Psoas muscle (tissue), 8 donors: ENCODE results near the gene ABHD15. TPM values are rescaled to one million over a fixed set of nuclear protein-coding genes. Genes with fewer than 3 reads are reported as not detected.
A peak's percentile ranks its signal among the peaks of the same experiment; 100 is the strongest.

Experiments
- ATAC-seq, 4 donors: fragments of 200-7000 bp; cut with Tn5 transposase; one replicate each; pipeline ENCODE4 v1.9.1; 2020; ENCODE audit warnings: moderate library complexity in 3 of 4, mild to moderate bottlenecking in 2 of 4
- DNase-seq, 2 donors: peaks; one replicate each; pipeline ENCODE4 v3.0.0-alpha.2; 2020
- H3K27ac ChIP-seq: fragments of 200-600 bp; one replicate; pipeline ENCODE4 v1.8.0; 2022
- H3K27me3 ChIP-seq, 3 donors: fragments of 200-600 bp in 1 of 3; one replicate each; pipeline versions ENCODE4 v1.6.1 to v1.8.0; 2013 to 2022; ENCODE audit warnings: low read length in 2 of 3, mild to moderate bottlenecking in 2 of 3, moderate library complexity in 1 of 3; ENCODE audit not compliant: insufficient read depth in 3 of 3
- H3K36me3 ChIP-seq, 2 donors: fragments of 200-600 bp in 1 of 2; one replicate each; pipeline versions ENCODE4 v1.6.1 to v1.8.0; 2013 to 2022; ENCODE audit warnings: low read depth in 1 of 2, mild to moderate bottlenecking in 1 of 2, moderate library complexity in 1 of 2; ENCODE audit not compliant: insufficient read depth in 1 of 2
- H3K4me1 ChIP-seq: fragments of 200-600 bp; one replicate; pipeline ENCODE4 v1.8.0; 2022
- H3K4me3 ChIP-seq: fragments of 200-600 bp; one replicate; pipeline ENCODE4 v1.8.0; 2022; ENCODE audit warnings: mild to moderate bottlenecking
- H3K9me3 ChIP-seq: fragments of 200-600 bp; one replicate; pipeline ENCODE4 v1.8.0; 2022
- WGBS, 3 donors: extraction: QIAGEN DNeasy Blood & Tissue Kit; methylation state at CpG; one replicate each; pipeline versions ENCODE4 v1.1.6 to v1.1.7; 2013; 5-methylcytosine and 5-hydroxymethylcytosine counted together
- intact Hi-C, 2 donors: fragments of 100-400 bp; cut with DNase I; formaldehyde crosslinking; loops; one replicate each; pipeline versions ENCODE4 v1.11.0 to v1.14.2; 2022
- polyA plus RNA-seq, 3 donors: library from polyadenylated mRNA; stranded (reverse); fragments of 200-250 nt; gene quantifications; one replicate each; pipeline ENCODE4 v1.2.3, GENCODE V29; 2013
- total RNA-seq, 4 donors: library from RNA; stranded (reverse); fragmentation: NEBNext Ultra II Directional in 2 of 4; extraction: Animal tissue kit (Norgen Biotek cat#: 25700) in 2 of 4; gene quantifications; one replicate each; pipeline versions ENCODE4 v1.2.1 to v1.2.4, GENCODE V29; 2021 to 2023
- TF ChIP-seq, protein P1 (sequence below): fragments of 200-600 bp; IDR thresholded peaks from one replicate; pipeline ENCODE4 v1.8.0; 2022; ENCODE audit warnings: antibody characterized with exemption
- donor health status: healthy with polysubstance abuse.
- donor health status: DM: no; HTN: no; CAD: no; lungs with moderate emphysema.
- donor health status: Bipolar disorder and iron deficiency.
- donor health status: healthy.
- donor health status: DM: yes; HTN: yes; CAD: no.
- donor health status: DM: no; HTN: no; CAD: no.
- donor health status: DM: no; HTN: no; CAD: no.
- donor health status: DM: yes; HTN: yes; CAD: no.

Gene ABHD15
- total and polyA plus RNA-seq, 7 donors, result 1.6 to 7.9 (median 2.6) TPM

DNA sequence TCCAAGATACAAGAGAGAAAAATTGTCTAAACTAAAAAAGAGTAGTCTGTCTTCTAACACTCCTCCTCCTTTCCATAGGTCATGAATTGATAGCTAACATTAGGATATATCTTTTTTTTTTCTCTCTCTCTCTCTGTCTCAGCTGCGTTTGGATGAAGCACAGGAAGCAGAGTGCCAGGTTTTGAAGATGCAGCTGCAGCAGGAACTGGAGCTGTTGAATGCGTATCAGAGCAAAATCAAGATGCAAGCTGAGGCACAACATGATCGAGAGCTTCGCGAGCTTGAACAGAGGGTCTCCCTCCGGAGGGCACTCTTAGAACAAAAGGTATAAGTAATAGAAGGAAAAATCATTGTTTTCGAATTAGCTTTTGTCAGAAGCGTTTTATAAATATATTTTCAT, 32.9 kb downstream of the ABHD15 start:
- Histone ChIP-seq H3K27ac (no peak overlapping the region), H3K27me3 (no peaks in the 10 kb centered on the region), H3K4me1 (no peaks in the 10 kb centered on the region), H3K36me3 (peaks cover 4 to 82% of the 10 kb centered on the region in 2 donors), H3K9me3 (no peaks in the 10 kb centered on the region), H3K4me3 (no peak overlapping the region)
- TF ChIP-seq, protein P1, sequence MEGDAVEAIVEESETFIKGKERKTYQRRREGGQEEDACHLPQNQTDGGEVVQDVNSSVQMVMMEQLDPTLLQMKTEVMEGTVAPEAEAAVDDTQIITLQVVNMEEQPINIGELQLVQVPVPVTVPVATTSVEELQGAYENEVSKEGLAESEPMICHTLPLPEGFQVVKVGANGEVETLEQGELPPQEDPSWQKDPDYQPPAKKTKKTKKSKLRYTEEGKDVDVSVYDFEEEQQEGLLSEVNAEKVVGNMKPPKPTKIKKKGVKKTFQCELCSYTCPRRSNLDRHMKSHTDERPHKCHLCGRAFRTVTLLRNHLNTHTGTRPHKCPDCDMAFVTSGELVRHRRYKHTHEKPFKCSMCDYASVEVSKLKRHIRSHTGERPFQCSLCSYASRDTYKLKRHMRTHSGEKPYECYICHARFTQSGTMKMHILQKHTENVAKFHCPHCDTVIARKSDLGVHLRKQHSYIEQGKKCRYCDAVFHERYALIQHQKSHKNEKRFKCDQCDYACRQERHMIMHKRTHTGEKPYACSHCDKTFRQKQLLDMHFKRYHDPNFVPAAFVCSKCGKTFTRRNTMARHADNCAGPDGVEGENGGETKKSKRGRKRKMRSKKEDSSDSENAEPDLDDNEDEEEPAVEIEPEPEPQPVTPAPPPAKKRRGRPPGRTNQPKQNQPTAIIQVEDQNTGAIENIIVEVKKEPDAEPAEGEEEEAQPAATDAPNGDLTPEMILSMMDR, result no peak
- WGBS, 3 donors, result 85 to 91% (median 88%) methylated on average over 8 of the region's 8 CpGs
- ATAC-seq (no peak), DNase-seq (no peak)
- intact Hi-C loops, result no loop called here

DNA sequence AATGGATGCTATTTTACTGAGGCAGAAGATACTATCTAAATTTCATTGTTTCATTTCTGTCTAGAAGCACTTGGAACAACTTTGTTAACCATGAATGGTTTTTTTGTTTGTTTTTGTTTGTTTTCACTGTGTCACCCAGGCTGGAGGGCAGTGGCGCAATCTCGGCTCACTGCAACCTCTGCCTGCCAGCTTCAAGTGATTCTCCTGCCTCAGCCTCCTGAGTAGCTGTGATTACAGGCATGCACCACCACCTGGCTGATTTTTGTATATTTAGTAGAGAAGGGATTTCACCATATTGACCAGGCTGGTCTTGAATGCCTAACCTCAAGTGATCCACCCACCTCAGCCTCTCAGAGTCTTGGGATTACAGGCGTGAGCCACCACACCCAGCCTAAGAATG, 40.5 kb downstream of the ABHD15 start:
- no peaks in the 10 kb centered on the region for H3K27me3 ChIP-seq
- H3K4me1 ChIP-seq, result no peaks in the 10 kb centered on the region
- H3K27ac ChIP-seq, result no peak overlapping the region
- 95 to 100% (median 98%) methylated on average over 3 of the region's 3 CpGs for WGBS, 3 donors
- ATAC-seq (no peak), DNase-seq (no peak)
- H3K36me3 ChIP-seq, result peaks cover 8 to 79% of the 10 kb centered on the region in 2 donors
- H3K9me3 ChIP-seq, result no peaks in the 10 kb centered on the region
- no peak overlapping the region for H3K4me3 ChIP-seq
- intact Hi-C loops, result no loop called here
- TF ChIP-seq, protein P1, result no peak

DNA sequence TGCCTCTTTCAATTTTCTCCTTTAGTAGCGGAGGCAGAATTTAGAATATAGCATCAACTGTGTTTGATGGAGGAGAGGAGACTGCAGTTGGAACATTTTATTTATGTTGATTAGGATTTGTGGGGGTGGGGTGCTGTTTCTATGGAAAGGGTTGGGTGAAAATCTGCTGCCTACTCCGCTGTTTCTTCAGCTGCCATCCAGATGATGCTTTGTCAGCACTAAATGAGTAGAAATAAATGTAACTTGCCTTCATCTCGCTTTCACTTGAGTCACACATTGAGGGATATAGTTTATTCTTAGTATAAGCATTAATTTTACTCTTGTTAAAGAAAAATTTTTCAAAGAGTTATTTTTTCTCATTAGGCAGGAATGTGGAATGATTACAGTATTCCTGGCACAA, 42.1 kb downstream of the ABHD15 start:
- no peaks in the 10 kb centered on the region for H3K27me3 ChIP-seq
- intact Hi-C loops, result no loop called here
- H3K36me3 ChIP-seq, result peaks cover 3 to 80% of the 10 kb centered on the region in 2 donors
- DNase-seq, result no peak
- no peak overlapping the region for H3K4me3 ChIP-seq
- H3K27ac ChIP-seq, result no peak overlapping the region
- no peaks in the 10 kb centered on the region for H3K9me3 ChIP-seq
- no peaks in the 10 kb centered on the region for H3K4me1 ChIP-seq
- no peak for ATAC-seq
- 94 to 98% (median 96%) methylated on average over 3 of the region's 3 CpGs for WGBS, 3 donors
- TF ChIP-seq, protein P1, result no peak

DNA sequence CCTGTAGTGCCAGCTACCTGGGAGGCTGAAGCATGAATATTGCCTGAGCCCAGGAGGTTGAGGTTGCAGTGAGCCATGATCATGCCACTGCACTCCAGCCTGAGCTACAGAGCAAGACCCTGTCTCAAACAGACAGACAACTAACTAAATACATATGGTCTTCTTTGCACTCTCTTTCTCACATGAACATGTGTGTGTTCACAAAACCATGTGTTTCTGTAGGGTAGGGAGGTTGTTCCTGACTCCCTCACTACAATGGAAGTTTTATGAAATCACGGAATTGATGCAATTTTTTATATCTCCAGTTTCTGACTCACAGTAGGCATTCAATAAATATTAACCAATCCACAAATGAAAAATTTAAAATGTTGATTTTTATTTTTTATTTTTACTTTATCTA, 48.5 kb downstream of the ABHD15 start:
- H3K9me3 ChIP-seq, result no peaks in the 10 kb centered on the region
- no peaks in the 10 kb centered on the region for H3K4me1 ChIP-seq
- intact Hi-C loops, result no loop called here
- 97 to 100% (median 100%) methylated on average over 1 of the region's 1 CpG for WGBS, 3 donors
- ATAC-seq, result no peak
- DNase-seq, result no peak
- H3K4me3 ChIP-seq, result no peak overlapping the region
- no peaks in the 10 kb centered on the region for H3K27me3 ChIP-seq
- no peak overlapping the region for H3K27ac ChIP-seq
- peaks cover 10 to 74% of the 10 kb centered on the region in 2 donors for H3K36me3 ChIP-seq
- TF ChIP-seq, protein P1, result no peak

DNA sequence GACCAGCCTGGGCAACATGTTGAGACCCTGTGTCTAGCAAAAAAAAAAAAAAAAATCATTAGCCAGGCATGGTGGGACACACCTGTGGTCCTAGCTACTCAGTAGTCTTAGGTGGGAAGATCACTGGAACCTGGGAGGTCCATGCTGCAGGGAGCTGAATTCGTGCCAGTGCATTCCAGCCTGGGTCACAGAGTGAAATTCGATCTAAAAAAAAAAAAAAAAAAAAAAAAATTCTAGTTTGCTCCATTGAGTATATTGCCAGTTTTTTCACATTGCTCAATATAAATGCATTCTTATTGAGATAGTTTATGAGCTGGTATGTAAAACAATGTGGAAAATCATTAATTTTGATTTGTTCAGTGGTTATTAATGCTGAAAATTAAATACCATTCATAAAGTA, 52.0 kb downstream of the ABHD15 start:
- Histone ChIP-seq H3K9me3 (no peaks in the 10 kb centered on the region), H3K36me3 (peaks cover 6 to 74% of the 10 kb centered on the region in 2 donors), H3K27me3 (no peaks in the 10 kb centered on the region), H3K4me3 (no peak overlapping the region), H3K4me1 (no peaks in the 10 kb centered on the region), H3K27ac (no peak overlapping the region)
- peak in 1 of 4 donors; percentile 54 for ATAC-seq
- TF ChIP-seq, protein P1, result no peak
- no peak for DNase-seq
- intact Hi-C loops, result no loop called here
- WGBS, 3 donors, result 31 to 40% (median 39%) methylated on average over 2 of the region's 2 CpGs
